Heart left ventricle (tissue), 16 donors: Measurements from ENCODE around the gene AMBN. TPM values are rescaled to one million over a fixed set of nuclear protein-coding genes. Genes with fewer than 3 reads are reported as not detected.

ENCODE experiments used
- ATAC-seq, 4 donors: fragments of 200-7000 bp; cut with Tn5 transposase; one replicate each; pipeline ENCODE4 v1.9.1; 2020 to 2022; ENCODE audit warnings: moderate library complexity in 4 of 4, mild to moderate bottlenecking in 3 of 4, moderate number of reproducible peaks in 1 of 4
- DNase-seq, 5 donors: peaks; one replicate each; pipeline ENCODE4 v3.0.0-alpha.2; 2020
- H3K27ac ChIP-seq, 12 donors: fragments of 200-600 bp; sonication (generic) in 4 of 12; one replicate each; pipeline versions ENCODE4 v1.5.0 to v1.8.0; 2016 to 2022; ENCODE audit warnings: mild to moderate bottlenecking in 2 of 12
- H3K27me3 ChIP-seq, 9 donors: fragments of 200-600 bp; sonication (generic) in 2 of 9; one replicate each; pipeline versions ENCODE4 v1.5.1 to v1.8.0; 2016 to 2022; ENCODE audit warnings: mild to moderate bottlenecking in 3 of 9
- H3K36me3 ChIP-seq, 9 donors: fragments of 200-600 bp; sonication (generic) in 2 of 9; one replicate each; pipeline versions ENCODE4 v1.5.0 to v1.8.0; 2018 to 2022; ENCODE audit warnings: mild to moderate bottlenecking in 2 of 9
- H3K4me1 ChIP-seq, 12 donors: fragments of 200-600 bp; sonication (generic) in 4 of 12; one replicate each; pipeline versions ENCODE4 v1.5.0 to v1.8.0; 2016 to 2022; ENCODE audit warnings: mild to moderate bottlenecking in 3 of 12
- H3K4me3 ChIP-seq, 12 donors: fragments of 200-600 bp; sonication (generic) in 4 of 12; one replicate each; pipeline versions ENCODE4 v1.5.0 to v1.8.0; 2017 to 2022; ENCODE audit warnings: mild to moderate bottlenecking in 9 of 12, moderate library complexity in 4 of 12
- H3K9me3 ChIP-seq, 12 donors: fragments of 200-600 bp; sonication (generic) in 4 of 12; one replicate each; pipeline versions ENCODE4 v1.5.0 to v1.8.0; 2016 to 2022; ENCODE audit warnings: mild to moderate bottlenecking in 1 of 12
- POLR2A ChIP-seq, 2 donors: fragments of 450-650 bp; IDR thresholded peaks; one replicate each; pipeline ENCODE4 v1.6.1; 2017; ENCODE audit warnings: antibody characterized with exemption in 2 of 2, mild to moderate bottlenecking in 2 of 2, moderate library complexity in 2 of 2
- WGBS, 4 donors: extraction: QIAGEN DNeasy Blood & Tissue Kit in 2 of 4; methylation state at CpG; one replicate each; pipeline versions ENCODE4 v1.1.5 to v1.1.7; 2013 to 2018; 5-methylcytosine and 5-hydroxymethylcytosine counted together
- intact Hi-C, 10 donors: fragments of 100-400 bp; cut with DNase I; formaldehyde crosslinking; loops; one replicate each; pipeline versions ENCODE4 v1.11.1 to v1.14.2; 2022
- polyA plus RNA-seq, 2 donors: library from polyadenylated mRNA; stranded (reverse); fragments of 200-250 nt; gene quantifications; one replicate each; pipeline ENCODE4 v1.2.3, GENCODE V29; 2013
- total RNA-seq, 9 donors: library from RNA; depleted of rRNA in 2 of 9; stranded (reverse); fragments of >200 nt in 2 of 9; fragmentation: NEBNext Ultra II Directional in 3 of 9; extraction: Animal tissue kit (Norgen Biotek cat#: 25700) in 3 of 9; gene quantifications; one replicate each; pipeline versions ENCODE4 v1.1.0 to v1.2.4, GENCODE V29; 2016 to 2023
- TF ChIP-seq, protein P1 (sequence below), 12 donors: fragments of 200-600 bp; sonication (generic) in 4 of 12; IDR thresholded peaks; one replicate each; pipeline versions ENCODE4 v1.5.0 to v1.8.0; 2018 to 2022; ENCODE audit warnings: antibody characterized with exemption in 12 of 12, mild to moderate bottlenecking in 5 of 12
- donor health status: ischemic (EF 13 %, LVEDD 7.1; RV severe dilation, severe dysfunction).
- donor health status: healthy with polysubstance abuse.
- donor health status: DM: no; HTN: yes; CAD: no.
- donor health status: DM: no; HTN: no; CAD: no.
- donor health status: ischemic (EF 25% LVEDD 6.9; RV normal size, moderate dysfunction).
- donor health status: ischemic (EF 25% LVEDD 5.7; RV mildly dilated, moderate dysfunction).
- donor health status: healthy.
- donor health status: DM: yes; HTN: yes; CAD: no.
- donor health status: ischemic (EF 35%, LVEDD 5.7; RV mildly dilated, moderate dysfunction).
- donor health status: nonischemic (EF 11% LVEDD 7.7; RV severe dilation, severe dysfunction).
- donor health status: DM: yes; HTN: yes; CAD: no.
- donor health status: PGD.
- donor health status: ischemic (EF 29% LVEDD 5.4; RV normal size, mild dysfunction).
- donor health status: nonischemic (EF 23%, LVEDD 6.1; RV moderate dilation, normal function).

Gene AMBN
- total and polyA plus RNA-seq, 11 donors: not detected

GRCh38 chr4:70624226-70624793, 32.3 kb downstream of the AMBN start:
- Histone ChIP-seq H3K4me3 (no peak overlapping the region), H3K36me3 (no peaks in the 10 kb centered on the region), H3K27me3 (no peaks in the 10 kb centered on the region), H3K27ac (no peak overlapping the region), H3K4me1 (no peaks in the 10 kb centered on the region), H3K9me3 (no peaks in the 10 kb centered on the region)
- TF ChIP-seq, protein P1, sequence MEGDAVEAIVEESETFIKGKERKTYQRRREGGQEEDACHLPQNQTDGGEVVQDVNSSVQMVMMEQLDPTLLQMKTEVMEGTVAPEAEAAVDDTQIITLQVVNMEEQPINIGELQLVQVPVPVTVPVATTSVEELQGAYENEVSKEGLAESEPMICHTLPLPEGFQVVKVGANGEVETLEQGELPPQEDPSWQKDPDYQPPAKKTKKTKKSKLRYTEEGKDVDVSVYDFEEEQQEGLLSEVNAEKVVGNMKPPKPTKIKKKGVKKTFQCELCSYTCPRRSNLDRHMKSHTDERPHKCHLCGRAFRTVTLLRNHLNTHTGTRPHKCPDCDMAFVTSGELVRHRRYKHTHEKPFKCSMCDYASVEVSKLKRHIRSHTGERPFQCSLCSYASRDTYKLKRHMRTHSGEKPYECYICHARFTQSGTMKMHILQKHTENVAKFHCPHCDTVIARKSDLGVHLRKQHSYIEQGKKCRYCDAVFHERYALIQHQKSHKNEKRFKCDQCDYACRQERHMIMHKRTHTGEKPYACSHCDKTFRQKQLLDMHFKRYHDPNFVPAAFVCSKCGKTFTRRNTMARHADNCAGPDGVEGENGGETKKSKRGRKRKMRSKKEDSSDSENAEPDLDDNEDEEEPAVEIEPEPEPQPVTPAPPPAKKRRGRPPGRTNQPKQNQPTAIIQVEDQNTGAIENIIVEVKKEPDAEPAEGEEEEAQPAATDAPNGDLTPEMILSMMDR (IDR thresholded peaks at IDR 0.05): no peak
- intact Hi-C loops: no loop called here
- DNase-seq (no peak), ATAC-seq (no peak)
- WGBS, 4 donors: 60 to 71% (median 64%) methylated on average over 1 of the region's 1 CpG

GRCh38 chr4:70627620-70628019, 35.6 kb downstream of the AMBN start:
- intact Hi-C loops: no loop called here
- WGBS, 4 donors: 83 to 90% (median 88%) methylated on average over 1 of the region's 1 CpG
- H3K36me3 ChIP-seq: no peaks in the 10 kb centered on the region
- no peak overlapping the region for H3K4me3 ChIP-seq
- ATAC-seq (no peak), DNase-seq (no peak)
- TF ChIP-seq, protein P1 (IDR thresholded peaks at IDR 0.05): no peak
- TF ChIP-seq POLR2A (IDR thresholded peaks at IDR 0.05): no peak
- peaks cover 0 to 2% (median 0%) of the 10 kb centered on the region in 12 donors for H3K4me1 ChIP-seq
- H3K27me3 ChIP-seq: no peaks in the 10 kb centered on the region
- no peak overlapping the region for H3K27ac ChIP-seq
- H3K9me3 ChIP-seq: no peaks in the 10 kb centered on the region

GRCh38 chr4:70628444-70628843, 36.4 kb downstream of the AMBN start, which contains the start of gene ENAM:
Gene ENAM (plus strand): TSS chr4:70628744. CDS start chr4:70629501, 757 bp downstream.
- Histone ChIP-seq H3K27ac (no peak within 1 kb of the TSS), H3K9me3 (no peaks in the 10 kb centered on the region), H3K4me3 (no peak within 1 kb of the TSS), H3K27me3 (no peaks in the 10 kb centered on the region), H3K36me3 (no peaks in the 10 kb centered on the region), H3K4me1 (peaks cover 0 to 2% (median 0%) of the 10 kb centered on the region in 12 donors)
- ATAC-seq: no peak
- intact Hi-C loops: no loop called here
- TF ChIP-seq, protein P1 (IDR thresholded peaks at IDR 0.05): no peak
- no peak for DNase-seq
- WGBS, 4 donors: 80 to 91% (median 91%) methylated on average over 2 of the region's 2 CpGs

DNA sequence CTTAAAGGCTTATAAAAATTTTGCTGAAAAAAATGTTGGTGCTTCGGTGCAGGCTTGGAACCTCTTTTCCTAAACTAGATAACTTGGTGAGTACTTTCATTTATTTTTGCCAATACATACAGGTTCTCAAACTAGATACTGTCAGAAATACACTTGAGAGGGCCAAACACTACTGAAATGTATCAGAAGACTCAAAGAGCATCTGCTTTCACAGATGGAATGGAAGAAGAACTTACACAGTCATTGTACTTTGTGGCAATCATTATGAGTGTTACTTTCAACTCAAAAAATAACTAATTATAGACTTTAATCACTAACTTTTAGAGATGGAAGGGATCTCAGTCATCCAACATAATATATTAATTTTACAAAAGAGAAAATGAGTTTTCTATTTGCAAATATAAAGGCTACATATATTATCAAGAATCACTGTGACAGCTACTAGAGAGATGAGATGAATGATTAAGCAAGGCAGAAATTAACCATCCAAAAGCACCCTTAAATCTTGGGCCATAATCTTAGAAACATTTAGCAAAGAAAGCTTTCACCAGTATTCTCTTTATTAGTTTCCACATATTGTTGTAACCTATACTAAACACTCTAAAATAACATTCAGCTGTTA, 37.5 kb downstream of the AMBN start:
- H3K36me3 ChIP-seq: no peaks in the 10 kb centered on the region
- no peaks in the 10 kb centered on the region for H3K9me3 ChIP-seq
- DNase-seq (no peak), ATAC-seq (no peak)
- H3K4me1 ChIP-seq: peaks cover 0 to 2% (median 0%) of the 10 kb centered on the region in 12 donors
- no peak overlapping the region for H3K27ac ChIP-seq
- no peak overlapping the region for H3K4me3 ChIP-seq
- no peaks in the 10 kb centered on the region for H3K27me3 ChIP-seq
- TF ChIP-seq, protein P1 (IDR thresholded peaks at IDR 0.05): no peak
- TF ChIP-seq POLR2A (IDR thresholded peaks at IDR 0.05): no peak
- intact Hi-C loops: no loop called here
- 84 to 88% (median 87%) methylated on average over 1 of the region's 1 CpG for WGBS, 4 donors
